Loucy (cell line): ENCODE results near the gene USH1G.

ENCODE experiments used
- CTCF ChIP-seq: fragments of 200-600 bp; sonication (generic); conservative IDR thresholded peaks from 2 replicates; pipeline ENCODE4 v1.5.1; 2014; ENCODE audit warnings: mild to moderate bottlenecking, antibody characterized with exemption, low read length
- EZH2phosphoT487 ChIP-seq: fragments of 200-600 bp; IDR thresholded peaks from 2 replicates; pipeline ENCODE4 v1.6.1; 2018; ENCODE audit warnings: antibody characterized with exemption, mild to moderate bottlenecking, moderate library complexity, borderline replicate concordance

- TF ChIP-seq CTCF (no peak), EZH2phosphoT487 (no peak)
These were observed 22.8 kb downstream of the USH1G start for GRCh38 chr17:74900208-74900607.
